ENCODE results near the gene ACTMAP.

- TF ChIP-seq CTCF (IDR thresholded peaks at IDR 0.05; ENCODE audit: low read length) = no peak
- no peak for TF ChIP-seq EZH2 (IDR thresholded peaks at IDR 0.05; ENCODE audit: borderline replicate concordance, low read length)
These were observed 48.6 kb upstream of the ACTMAP start, which contains the start of gene EGLN2 for GRCh38 chr19:40798683-40799557.
